Naive B cell (primary cell): Measurements from ENCODE around the gene PATZ1. TPM values are rescaled to one million over a fixed set of nuclear protein-coding genes. Genes with fewer than 3 reads are reported as not detected.
"Not testable (repeated sequence)": the region's sequence is repeated elsewhere in the genome, so short reads cannot be mapped to it uniquely, and the experiment has no call there.

Experiments
- ATAC-seq, 2 donors: fragments of 150-1000 bp; cut with Tn5 transposase; 2 replicates each; pipeline ENCODE4 v1.10.0; 2021; ENCODE audit warnings: low read depth in 2 of 2, mild to moderate bottlenecking in 2 of 2, moderate library complexity in 2 of 2
- DNase-seq: peaks from one replicate; pipeline ENCODE4 v3.0.0; 2022
- H3K27ac Mint-ChIP-seq, 6 donors: one replicate each; pipeline ENCODE4 v1.8.0; 2020 to 2022; ENCODE audit warnings: mild to moderate bottlenecking in 6 of 6, mixed read lengths in 6 of 6, moderate library complexity in 5 of 6, inconsistent platforms in 2 of 6
- H3K27me3 Mint-ChIP-seq, 3 donors: one replicate each; pipeline ENCODE4 v1.8.0; 2021 to 2022; ENCODE audit warnings: mixed read lengths in 3 of 3, mild to moderate bottlenecking in 1 of 3
- H3K36me3 Mint-ChIP-seq, 2 donors: one replicate each; pipeline ENCODE4 v1.8.0; 2020 to 2022; ENCODE audit warnings: mixed read lengths in 2 of 2, inconsistent platforms in 1 of 2, mild to moderate bottlenecking in 1 of 2
- H3K4me1 Mint-ChIP-seq, 3 donors: one replicate each; pipeline ENCODE4 v1.8.0; 2020 to 2022; ENCODE audit warnings: mixed read lengths in 3 of 3, inconsistent platforms in 1 of 3, mild to moderate bottlenecking in 1 of 3, moderate library complexity in 1 of 3
- H3K4me3 Mint-ChIP-seq, 8 donors: one replicate each; pipeline ENCODE4 v1.8.0; 2020 to 2022; ENCODE audit warnings: mild to moderate bottlenecking in 8 of 8, mixed read lengths in 8 of 8, moderate library complexity in 8 of 8, inconsistent platforms in 2 of 8
- H3K9me3 Mint-ChIP-seq, 7 donors: one replicate each; pipeline ENCODE4 v1.8.0; 2020 to 2022; ENCODE audit warnings: mixed read lengths in 7 of 7, mild to moderate bottlenecking in 5 of 7, inconsistent platforms in 2 of 7, moderate library complexity in 1 of 7
- polyA plus RNA-seq, 6 donors: library from polyadenylated mRNA; unstranded; fragments of 300-500 nt; fragmentation: Illumina TruSeq; gene quantifications; one replicate each; pipeline ENCODE4 v1.2.3, GENCODE V29; 2021; ENCODE audit warnings: low read depth in 6 of 6

PATZ1 gene
- polyA plus RNA-seq, 6 donors from 2014 or later: 13.3 to 24.9 (median 15.1) TPM

DNA sequence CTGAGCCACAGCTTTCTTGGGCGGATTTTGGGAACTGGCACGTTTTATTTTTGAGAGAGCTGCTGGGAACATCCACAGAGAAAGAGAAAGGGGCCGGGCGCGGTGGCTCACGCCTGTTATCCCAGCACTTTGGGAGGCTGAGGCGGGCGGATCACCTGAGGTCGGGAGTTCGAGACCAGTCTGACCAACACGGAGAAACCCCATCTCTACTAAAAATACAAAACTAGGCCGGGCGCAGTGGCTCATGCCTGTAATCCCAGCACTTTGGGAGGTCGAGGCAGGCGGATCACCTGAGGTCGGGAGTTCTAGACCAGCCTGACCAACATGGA, 1.8 kb upstream of the PATZ1 start:
- DNase-seq, ATAC-seq, H3K9me3 Mint-ChIP-seq, H3K36me3 Mint-ChIP-seq, H3K27me3 Mint-ChIP-seq: not testable (repeated sequence)
- Mint-ChIP-seq H3K27ac (peak overlapping the region; percentile 18 to 93 (median 48)), H3K4me1 (peaks cover 25 to 35% (median 34%) of the 10 kb centered on the region in 3 donors), H3K4me3 (peak overlapping the region; percentile 84 to 93 (median 89))

DNA sequence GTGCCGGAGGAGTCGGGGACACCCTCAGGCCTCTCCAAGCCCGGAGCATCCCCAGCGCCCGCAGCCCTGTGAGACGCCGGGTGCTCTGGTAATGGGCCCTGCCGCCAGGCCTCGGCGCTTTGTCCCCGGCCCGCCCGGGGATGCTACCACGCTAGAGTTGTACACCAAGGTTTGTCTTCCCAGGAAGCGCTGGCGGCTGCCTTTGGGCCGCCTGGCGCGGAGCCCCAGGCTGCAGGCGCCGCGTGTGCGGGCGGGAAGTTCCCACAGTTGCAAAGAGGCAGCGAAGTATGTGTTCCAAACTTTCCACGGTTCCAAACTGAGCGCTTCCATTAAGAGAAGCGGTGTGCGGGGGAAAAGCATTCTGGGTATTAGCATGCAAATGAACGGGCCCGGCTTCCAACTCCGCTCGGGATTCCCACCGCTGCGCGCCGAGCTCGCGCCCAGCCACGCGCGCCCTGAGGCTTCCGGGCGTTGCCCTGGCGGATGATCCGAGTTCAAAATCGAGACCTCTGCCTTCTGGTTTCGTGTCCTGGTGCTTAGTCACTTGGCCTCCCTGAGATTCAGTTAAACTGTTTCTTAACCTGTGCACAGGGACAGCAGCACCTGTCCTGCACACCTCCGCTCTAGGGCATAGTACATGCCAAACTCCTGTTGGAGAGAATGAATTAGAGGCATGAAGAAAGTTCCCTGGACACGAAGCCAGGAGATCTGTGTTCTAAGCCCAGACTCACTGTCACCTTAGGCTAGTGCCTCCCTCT, 1.3 kb upstream of the PATZ1 start:
- Mint-ChIP-seq H3K9me3 (no peaks in the 10 kb centered on the region), H3K27me3 (no peaks in the 10 kb centered on the region), H3K36me3 (no peaks in the 10 kb centered on the region), H3K4me3 (peak overlapping the region; percentile 84 to 93 (median 89)), H3K27ac (peak overlapping the region; percentile 53 to 93 (median 86)), H3K4me1 (peaks cover 30 to 41% (median 40%) of the 10 kb centered on the region in 3 donors)
- ATAC-seq: peak; percentile 34 to 49
- DNase-seq: peak; percentile 71

DNA sequence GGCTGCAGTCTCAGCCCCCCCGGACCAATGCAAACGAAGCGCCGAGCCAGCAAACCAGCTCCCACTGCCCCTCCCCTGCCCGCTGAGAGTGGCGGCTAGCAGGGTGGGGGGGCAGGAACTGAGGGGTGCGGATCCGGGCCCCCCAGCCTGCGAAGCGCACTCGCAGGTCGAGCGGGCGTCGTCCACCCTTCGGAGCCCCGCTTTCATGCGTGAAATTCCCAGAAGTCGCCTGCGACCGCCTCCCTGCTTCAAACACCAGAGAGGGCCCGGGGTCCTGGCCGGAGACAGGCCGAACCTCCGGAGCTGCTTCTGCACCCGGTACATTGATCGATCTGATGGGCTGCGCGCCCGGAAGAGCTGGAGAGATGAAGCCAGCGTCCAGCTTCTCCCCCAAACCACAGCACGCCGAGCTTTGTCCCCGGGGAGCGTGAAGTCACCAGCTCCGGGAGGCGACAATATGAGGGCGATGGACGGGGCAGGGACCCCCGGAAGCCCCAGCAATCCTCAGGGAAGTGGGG, 646 bp upstream of the PATZ1 start:
- Mint-ChIP-seq H3K9me3 (no peaks in the 10 kb centered on the region), H3K36me3 (no peaks in the 10 kb centered on the region), H3K27ac (peak overlapping the region in 5 of 6 donors; percentile 44 to 93 (median 84)), H3K4me3 (peak overlapping the region; percentile 84 to 93 (median 89)), H3K4me1 (peaks cover 36 to 47% (median 46%) of the 10 kb centered on the region in 3 donors), H3K27me3 (no peaks in the 10 kb centered on the region)
- DNase-seq (peak; percentile 44), ATAC-seq (no peak)

DNA sequence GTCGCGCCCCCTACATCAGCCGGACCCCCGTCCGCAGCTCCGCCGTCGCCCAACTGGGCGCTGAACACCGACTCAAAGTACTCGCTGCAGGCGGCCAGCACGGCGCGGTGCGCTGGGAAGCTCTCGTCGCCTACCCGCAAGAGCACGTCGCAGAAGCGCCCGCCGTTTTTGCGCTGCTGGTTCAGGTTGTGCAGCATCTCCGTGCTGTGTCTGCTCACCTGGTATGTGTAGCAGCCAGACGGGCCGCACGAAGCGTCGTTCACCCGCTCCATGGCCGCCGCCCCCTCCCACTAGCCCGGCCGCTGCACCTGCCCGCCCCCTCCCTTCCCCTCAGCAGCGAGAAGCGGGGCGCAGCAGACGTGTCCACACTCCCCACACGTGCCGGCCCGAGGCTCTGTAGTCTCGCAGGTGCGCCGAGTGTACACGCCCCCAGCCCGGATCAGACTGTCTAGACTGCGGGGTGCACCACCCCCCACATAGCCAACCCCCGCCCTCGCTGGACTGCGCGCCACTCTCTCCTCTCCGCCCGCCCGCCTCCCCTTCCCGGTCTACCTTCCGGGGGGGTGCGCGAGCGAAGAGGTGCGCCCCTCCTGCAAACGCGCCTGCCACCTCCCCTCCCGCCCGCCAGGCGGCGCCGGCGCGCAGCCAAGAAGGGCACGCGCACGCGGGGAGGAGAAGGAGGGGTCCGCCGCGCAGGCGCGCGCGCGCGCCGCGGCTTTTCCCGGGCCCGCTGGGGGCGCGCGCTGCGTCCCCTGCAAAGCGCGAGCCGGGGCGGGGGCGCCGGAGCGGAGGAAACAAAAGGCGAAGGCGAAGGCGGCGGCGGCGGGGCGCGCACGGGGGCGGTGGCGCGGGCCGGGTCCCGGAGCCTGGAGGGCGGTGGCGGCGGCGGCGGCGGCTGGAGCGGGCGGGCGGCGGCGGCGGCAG, 553 bp downstream of the PATZ1 start:
- peak; percentile 90 for DNase-seq
- Mint-ChIP-seq H3K4me3 (peak overlapping the region; percentile 84 to 93 (median 89)), H3K36me3 (peaks cover 0 to 8% of the 10 kb centered on the region in 2 donors), H3K9me3 (no peaks in the 10 kb centered on the region), H3K4me1 (peaks cover 42 to 59% (median 53%) of the 10 kb centered on the region in 3 donors), H3K27ac (peak overlapping the region; percentile 93 to 98 (median 96)), H3K27me3 (no peaks in the 10 kb centered on the region)
- peak; percentile 45 to 64 for ATAC-seq

DNA sequence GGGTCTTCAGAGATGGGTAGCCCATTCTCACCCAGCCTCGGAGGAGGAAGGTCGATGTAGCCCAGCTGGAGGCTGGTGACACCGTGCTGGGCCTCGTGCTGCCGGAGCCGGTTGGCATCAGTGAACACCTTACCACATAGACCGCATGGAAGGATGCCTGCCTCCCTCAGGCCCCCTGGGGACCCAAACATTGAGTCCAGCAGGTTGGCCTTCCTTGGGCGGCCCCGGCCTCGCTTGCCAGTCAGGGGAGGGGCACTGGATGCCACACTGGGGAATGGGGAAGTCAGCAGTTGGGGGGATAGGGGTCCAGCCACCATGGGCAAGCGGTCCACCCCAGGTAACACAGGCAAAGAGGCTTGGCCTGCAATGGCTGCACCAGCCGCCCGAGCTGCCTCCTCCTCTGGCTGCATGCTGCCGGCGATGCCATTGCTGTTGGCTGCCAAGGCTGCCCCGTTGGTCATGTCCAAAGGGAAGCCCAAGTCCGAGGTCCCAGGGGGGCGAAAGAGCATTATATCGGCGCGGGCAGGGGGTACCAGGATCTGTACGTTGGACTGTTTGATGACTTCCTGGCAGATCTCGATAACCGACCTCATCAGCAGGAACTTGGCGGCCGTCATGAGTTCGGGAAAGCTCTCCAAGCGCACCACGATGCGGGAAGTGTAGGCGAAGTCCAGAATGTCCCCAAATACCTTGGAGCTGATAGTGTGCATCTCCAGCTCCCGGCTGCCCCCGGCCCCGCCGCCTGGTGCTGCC, 1.4 kb downstream of the PATZ1 start:
- ATAC-seq (peak; percentile 24 to 40), DNase-seq (peak; percentile 80)
- Mint-ChIP-seq H3K27me3 (no peaks in the 10 kb centered on the region), H3K4me1 (peaks cover 50 to 67% (median 61%) of the 10 kb centered on the region in 3 donors), H3K27ac (peak overlapping the region; percentile 93 to 98 (median 96)), H3K9me3 (no peaks in the 10 kb centered on the region), H3K4me3 (peak overlapping the region; percentile 84 to 93 (median 89)), H3K36me3 (peaks cover 0 to 14% of the 10 kb centered on the region in 2 donors)

DNA sequence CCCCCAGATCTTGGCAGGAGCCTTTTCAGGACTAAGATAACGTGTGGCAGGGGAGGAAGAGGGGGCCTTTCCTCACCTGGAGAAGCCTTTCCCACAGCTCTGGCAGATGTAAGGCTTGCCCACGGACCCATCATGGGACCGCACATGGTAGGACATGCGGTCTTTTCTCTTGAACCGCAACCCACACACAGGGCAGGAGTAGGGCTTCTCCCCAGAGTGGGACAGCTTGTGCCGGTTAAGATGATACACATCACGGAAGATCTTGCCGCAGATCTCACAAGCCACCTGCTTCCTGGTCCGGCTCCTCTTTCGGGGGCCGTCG, 1.9 kb downstream of the PATZ1 start:
- H3K4me1 Mint-ChIP-seq: peaks cover 53 to 73% (median 66%) of the 10 kb centered on the region in 3 donors
- no peak for DNase-seq

GRCh38 chr22:31343235-31344191, 2.6 kb downstream of the PATZ1 start:
- DNase-seq (no peak), ATAC-seq (no peak)
- Mint-ChIP-seq H3K27ac (peak overlapping the region; percentile 83 to 98 (median 95)), H3K36me3 (peaks cover 0 to 14% of the 10 kb centered on the region in 2 donors), H3K4me1 (peaks cover 55 to 76% (median 68%) of the 10 kb centered on the region in 3 donors), H3K27me3 (no peaks in the 10 kb centered on the region), H3K9me3 (no peaks in the 10 kb centered on the region), H3K4me3 (peak overlapping the region; percentile 84 to 93 (median 89))

More for the DNA sequence above, 1.9 kb downstream of the PATZ1 start:
- Mint-ChIP-seq H3K9me3 (no peaks in the 10 kb centered on the region), H3K27me3 (no peaks in the 10 kb centered on the region), H3K4me3 (peak overlapping the region; percentile 84 to 93 (median 89)), H3K36me3 (peaks cover 0 to 14% of the 10 kb centered on the region in 2 donors), H3K27ac (peak overlapping the region; percentile 83 to 98 (median 95))
- no peak for ATAC-seq

DNA sequence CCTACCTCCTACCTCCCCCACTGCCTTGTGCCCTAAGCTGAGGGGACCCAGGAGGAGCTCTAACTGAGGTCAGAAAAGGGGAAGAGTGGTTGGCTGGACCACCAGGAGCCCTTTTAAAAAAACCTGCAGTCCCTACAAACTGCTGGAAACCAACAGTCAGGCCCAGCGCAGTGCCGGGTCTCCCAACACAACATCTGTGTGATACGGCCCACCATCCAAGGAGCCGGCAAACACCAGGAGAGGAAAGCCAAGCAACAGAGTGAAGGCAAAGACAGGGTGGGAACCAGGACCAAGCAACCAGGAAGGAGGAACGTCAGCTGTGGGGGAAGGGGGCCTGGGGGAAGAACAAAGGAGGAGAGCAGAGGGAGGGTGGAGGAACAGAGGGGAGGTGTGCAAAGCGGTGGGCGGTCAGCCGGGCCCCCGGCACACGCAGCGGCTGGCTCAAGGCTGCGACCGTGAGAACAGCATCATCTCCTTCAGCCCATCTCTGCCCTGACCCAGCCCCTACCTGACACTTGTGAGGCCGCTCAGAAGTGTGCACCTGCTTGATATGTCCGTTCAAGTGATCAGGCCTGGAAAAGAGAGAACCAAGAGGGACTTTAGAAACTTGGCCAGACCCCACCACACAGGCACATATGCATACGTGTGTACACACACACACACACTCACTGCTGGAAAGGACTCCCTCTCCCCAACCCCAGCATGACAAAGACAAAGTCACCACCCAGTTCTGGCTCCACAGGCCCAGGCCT, 3.6 kb downstream of the PATZ1 start:
- H3K36me3 Mint-ChIP-seq: peaks cover 0 to 14% of the 10 kb centered on the region in 2 donors
- H3K27ac Mint-ChIP-seq: peak overlapping the region; percentile 76 to 98 (median 92)
- H3K4me3 Mint-ChIP-seq: peak overlapping the region in 7 of 8 donors; percentile 22 to 91 (median 85)
- DNase-seq (no peak), ATAC-seq (no peak)
- peaks cover 51 to 79% (median 66%) of the 10 kb centered on the region in 3 donors for H3K4me1 Mint-ChIP-seq
- no peaks in the 10 kb centered on the region for H3K27me3 Mint-ChIP-seq
- no peaks in the 10 kb centered on the region for H3K9me3 Mint-ChIP-seq

- Mint-ChIP-seq H3K36me3 (peaks cover 0 to 14% of the 10 kb centered on the region in 2 donors), H3K9me3 (no peaks in the 10 kb centered on the region), H3K27ac (peak overlapping the region in 4 of 6 donors; percentile 31 to 93 (median 65)), H3K27me3 (no peaks in the 10 kb centered on the region), H3K4me1 (peaks cover 51 to 83% (median 66%) of the 10 kb centered on the region in 3 donors), H3K4me3 (peak overlapping the region in 4 of 8 donors; percentile 16 to 72 (median 51))
- ATAC-seq (no peak), DNase-seq (no peak)
These were observed 4.6 kb downstream of the PATZ1 start for GRCh38 chr22:31341386-31342088.

DNA sequence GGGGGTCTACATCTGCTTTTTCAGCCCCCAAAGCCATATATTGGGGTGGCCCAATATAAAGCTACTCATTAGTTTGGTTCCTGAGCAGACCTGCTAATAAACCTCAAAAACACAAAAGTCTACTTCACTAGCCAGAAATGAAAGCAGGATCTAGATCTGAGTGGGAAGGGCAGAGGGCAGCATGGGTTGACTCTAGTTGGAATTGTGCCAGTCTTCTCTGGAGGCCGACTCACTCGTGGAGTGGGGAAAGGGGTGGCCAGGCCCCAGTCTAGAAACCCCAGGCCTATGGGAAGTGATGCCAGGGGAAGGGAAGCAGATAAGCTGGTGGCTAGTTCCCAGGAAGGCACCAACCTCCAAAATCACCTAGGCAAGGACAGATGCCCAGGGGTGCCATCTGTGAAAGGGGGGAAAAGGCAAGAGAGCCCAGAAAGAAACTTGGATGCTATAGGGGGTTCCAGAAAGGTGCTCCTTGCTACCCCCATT, 5.3 kb downstream of the PATZ1 start:
- no peaks in the 10 kb centered on the region for H3K27me3 Mint-ChIP-seq
- no peaks in the 10 kb centered on the region for H3K9me3 Mint-ChIP-seq
- H3K4me3 Mint-ChIP-seq: peak overlapping the region in 3 of 8 donors; percentile 2 to 71 (median 54)
- H3K36me3 Mint-ChIP-seq: peaks cover 0 to 19% of the 10 kb centered on the region in 2 donors
- ATAC-seq: no peak
- peaks cover 54 to 87% (median 66%) of the 10 kb centered on the region in 3 donors for H3K4me1 Mint-ChIP-seq
- peak overlapping the region in 5 of 6 donors; percentile 57 to 94 (median 66) for H3K27ac Mint-ChIP-seq
- no peak for DNase-seq

DNA sequence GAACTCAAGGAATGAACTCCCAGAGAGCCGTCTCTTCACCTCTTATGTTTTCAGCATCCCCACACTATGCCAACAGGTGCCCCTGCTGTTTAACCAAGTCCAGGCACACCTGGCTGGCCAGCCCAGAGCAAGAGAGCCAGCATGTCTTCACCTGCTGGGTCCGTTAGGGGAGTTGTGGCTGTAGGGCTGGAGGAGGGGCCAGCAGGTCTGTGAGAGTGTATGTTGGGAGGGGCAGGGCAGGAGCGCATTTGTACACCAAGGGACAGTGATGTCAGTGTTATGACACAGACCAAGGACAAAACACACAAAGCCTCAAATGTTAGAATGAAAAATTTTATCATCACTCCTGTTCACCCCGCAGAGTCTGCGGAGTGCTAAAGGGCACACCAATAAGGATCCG, 5.8 kb downstream of the PATZ1 start:
- Mint-ChIP-seq H3K27me3 (no peaks in the 10 kb centered on the region), H3K9me3 (no peaks in the 10 kb centered on the region), H3K4me3 (peak overlapping the region in 1 of 8 donors; percentile 54), H3K4me1 (peaks cover 55 to 86% (median 63%) of the 10 kb centered on the region in 3 donors), H3K27ac (peak overlapping the region in 2 of 6 donors; percentile 26 to 66), H3K36me3 (peaks cover 0 to 24% of the 10 kb centered on the region in 2 donors)
- DNase-seq (no peak), ATAC-seq (no peak)
